PC-3 (cell line): ENCODE measurements around the gene SLC19A2. TPM values are rescaled to one million over a fixed set of nuclear protein-coding genes. Genes with fewer than 3 reads are reported as not detected.

Experiments used
- ATAC-seq: fragments of 200-7000 bp; cut with Tn5 transposase; 2 replicates; pipeline ENCODE4 v1.9.1; 2020; ENCODE audit warnings: mild to moderate bottlenecking, moderate library complexity
- BruUV-seq: library from RNA; stranded (reverse); fragments of 400-500 nt; replicated peaks from 2 replicates; lab custom pipeline; 2021; lab: Mats Ljungman, UMichigan
- CTCF ChIA-PET: fragments of 300-600 bp; sonication (Branson Sonifier 250); formaldehyde crosslinking; loops from one replicate; lab custom pipeline; 2022; ENCODE audit warnings: antibody characterized with exemption; lab: Charles Lee
- POLR2A ChIA-PET: fragments of 300-600 bp; sonication (Branson Sonifier 250); formaldehyde crosslinking; loops from one replicate; lab custom pipeline; 2022; ENCODE audit warnings: antibody characterized with exemption; ENCODE audit not compliant: unreplicated experiment; lab: Charles Lee
- DNase-seq: peaks from one replicate; pipeline ENCODE4 v3.0.0-alpha.2; 2015
- H2AFZ ChIP-seq: fragments of 300-600 bp; sonication (generic); 2 replicates; pipeline ENCODE4 v1.6.0; 2016; ENCODE audit warnings: antibody characterized with exemption, low read length
- H3F3A ChIP-seq: fragments of 300-600 bp; sonication (generic); one replicate; pipeline ENCODE4 v1.6.0; 2017; ENCODE audit warnings: antibody characterized with exemption, low read length, control low read depth, mild to moderate bottlenecking; ENCODE audit not compliant: unreplicated experiment
- H3K27ac ChIP-seq: fragments of 300-600 bp; sonication (generic); 2 replicates; pipeline ENCODE4 v1.5.1; 2016; ENCODE audit warnings: mild to moderate bottlenecking, low read length
- H3K27me3 ChIP-seq: fragments of 300-600 bp; sonication (generic); 2 replicates; pipeline ENCODE4 v1.6.1; 2016; ENCODE audit warnings: low read length, mixed read lengths
- H3K36me3 ChIP-seq: fragments of 300-600 bp; sonication (generic); 2 replicates; pipeline ENCODE4 v1.6.1; 2016; ENCODE audit warnings: low read depth, mixed run types, low read length, mixed read lengths
- H3K4me1 ChIP-seq: fragments of 300-600 bp; sonication (generic); 2 replicates; pipeline ENCODE4 v1.5.1; 2016; ENCODE audit warnings: low read length; ENCODE audit not compliant: insufficient read depth
- H3K4me2 ChIP-seq: fragments of 300-600 bp; sonication (generic); 2 replicates; pipeline ENCODE4 v1.6.0; 2016; ENCODE audit warnings: low read length
- H3K4me3 ChIP-seq: fragments of 300-600 bp; sonication (generic); 2 replicates; pipeline ENCODE4 v1.5.1; 2016; ENCODE audit warnings: mild to moderate bottlenecking, low read length, mixed read lengths
- H3K79me2 ChIP-seq: fragments of 300-600 bp; sonication (generic); 2 replicates; pipeline ENCODE4 v1.6.1; 2017; ENCODE audit warnings: low read length, mixed read lengths
- H3K9ac ChIP-seq: fragments of 300-600 bp; sonication (generic); 2 replicates; pipeline ENCODE4 v1.6.0; 2016; ENCODE audit warnings: mild to moderate bottlenecking, low read length
- H3K9me2 ChIP-seq: fragments of 300-600 bp; sonication (generic); replicated peaks from 2 replicates; pipeline ENCODE4 v1.6.1; 2016; ENCODE audit warnings: mixed run types, low read length, mixed read lengths
- H3K9me3 ChIP-seq: fragments of 300-600 bp; sonication (generic); 2 replicates; pipeline ENCODE4 v1.6.1; 2016; ENCODE audit warnings: low read length, mixed read lengths
- H4K20me1 ChIP-seq: fragments of 300-600 bp; sonication (generic); 2 replicates; pipeline ENCODE4 v1.6.1; 2016; ENCODE audit warnings: low read length, mixed read lengths
- EZH2 ChIP-seq: fragments of 300-600 bp; sonication (generic); IDR thresholded peaks from one replicate; pipeline ENCODE4 v1.6.1; 2017; ENCODE audit warnings: antibody characterized with exemption, mild to moderate bottlenecking, low read length; ENCODE audit not compliant: unreplicated experiment
- EZH2phosphoT487 ChIP-seq: fragments of 300-600 bp; sonication (generic); IDR thresholded peaks from 2 replicates; pipeline ENCODE4 v1.6.1; 2018; ENCODE audit warnings: mild to moderate bottlenecking, antibody characterized with exemption, low read length, borderline replicate concordance
- intact Hi-C: fragments of 100-400 bp; cut with micrococcal nuclease; formaldehyde crosslinking; loops from 2 replicates; pipeline ENCODE4 v1.9.0; 2023
- total RNA-seq: library from RNA; depleted of rRNA; stranded (reverse); fragments of >200 nt; gene quantifications from 2 replicates; pipeline ENCODE4 v1.2.3, GENCODE V29; 2014; rRNA removed
- TF ChIP-seq, protein P1 (sequence below): fragments of 300-600 bp; sonication (generic); conservative IDR thresholded peaks from 2 replicates; pipeline ENCODE4 v1.5.1; 2017; ENCODE audit warnings: antibody characterized with exemption, low read depth, mild to moderate bottlenecking, low read length

SLC19A2 gene
- total RNA-seq, 1 experiment from 2014 or later: 11.0 TPM

DNA sequence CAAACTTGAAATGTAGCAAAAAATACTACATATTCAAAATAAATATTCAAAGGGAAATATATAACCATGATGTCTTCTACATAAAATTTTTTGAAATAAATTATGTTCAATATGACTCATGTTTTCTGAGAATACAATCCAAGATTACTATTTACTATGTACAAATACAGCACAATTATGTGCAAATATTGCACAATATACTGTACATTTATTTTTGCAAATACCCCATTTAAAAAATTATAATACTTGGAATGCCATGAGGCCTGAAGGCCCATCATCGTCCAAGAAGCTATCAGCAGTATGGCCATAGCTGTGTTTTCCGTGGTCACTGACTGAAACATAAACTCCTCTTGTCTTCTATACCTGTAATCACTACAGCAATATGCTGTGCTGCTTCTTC is 70.8 kb downstream of the SLC19A2 start:
- POLR2A ChIA-PET: no interaction called here
- CTCF ChIA-PET: no interaction called here
- Histone ChIP-seq H3K4me3 (no peak overlapping the region), H3K4me2 (peak overlapping the region; percentile 20; the same call in 1 of the 2 replicates), H3K4me1 (peaks cover 16% of the 10 kb centered on the region), H4K20me1 (no peaks in the 10 kb centered on the region), H3K79me2 (no peaks in the 10 kb centered on the region), H3K9ac (no peak overlapping the region), H3K9me2 (no peaks in the 10 kb centered on the region), H2AFZ (no peak overlapping the region), H3K27me3 (no peaks in the 10 kb centered on the region), H3K27ac (no peak overlapping the region), H3K9me3 (no peaks in the 10 kb centered on the region), H3K36me3 (no peaks in the 10 kb centered on the region), H3F3A (no peaks in the 10 kb centered on the region)
- TF ChIP-seq EZH2 (no peak), EZH2phosphoT487 (no peak)
- TF ChIP-seq, protein P1, sequence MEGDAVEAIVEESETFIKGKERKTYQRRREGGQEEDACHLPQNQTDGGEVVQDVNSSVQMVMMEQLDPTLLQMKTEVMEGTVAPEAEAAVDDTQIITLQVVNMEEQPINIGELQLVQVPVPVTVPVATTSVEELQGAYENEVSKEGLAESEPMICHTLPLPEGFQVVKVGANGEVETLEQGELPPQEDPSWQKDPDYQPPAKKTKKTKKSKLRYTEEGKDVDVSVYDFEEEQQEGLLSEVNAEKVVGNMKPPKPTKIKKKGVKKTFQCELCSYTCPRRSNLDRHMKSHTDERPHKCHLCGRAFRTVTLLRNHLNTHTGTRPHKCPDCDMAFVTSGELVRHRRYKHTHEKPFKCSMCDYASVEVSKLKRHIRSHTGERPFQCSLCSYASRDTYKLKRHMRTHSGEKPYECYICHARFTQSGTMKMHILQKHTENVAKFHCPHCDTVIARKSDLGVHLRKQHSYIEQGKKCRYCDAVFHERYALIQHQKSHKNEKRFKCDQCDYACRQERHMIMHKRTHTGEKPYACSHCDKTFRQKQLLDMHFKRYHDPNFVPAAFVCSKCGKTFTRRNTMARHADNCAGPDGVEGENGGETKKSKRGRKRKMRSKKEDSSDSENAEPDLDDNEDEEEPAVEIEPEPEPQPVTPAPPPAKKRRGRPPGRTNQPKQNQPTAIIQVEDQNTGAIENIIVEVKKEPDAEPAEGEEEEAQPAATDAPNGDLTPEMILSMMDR: no peak
- intact Hi-C loops: no loop called here
- BruUV-seq: no TSS peak
- DNase-seq: peak; percentile 64
- peak; percentile 81 for ATAC-seq

Other genes with a start within 250 kb of the SLC19A2 start
- 18.6 and 18.9 TPM in 2 replicates for gene NME7, start 118.1 kb downstream of the SLC19A2 start, total RNA-seq
- 30.6 and 37.4 TPM in 2 replicates for gene BLZF1, start 117.7 kb downstream of the SLC19A2 start, total RNA-seq
- 0.07 TPM in 1 of 2 replicates, not detected in the other for gene CCDC181, start 58.5 kb downstream of the SLC19A2 start, total RNA-seq
- gene F5, start 100.5 kb upstream of the SLC19A2 start, total RNA-seq: not detected in 2 replicates
- not detected in 2 replicates for gene SELP, start 144.2 kb upstream of the SLC19A2 start, total RNA-seq
- gene SELL, start 225.7 kb upstream of the SLC19A2 start, total RNA-seq: 0.69 and 1.2 TPM in 2 replicates
- 0.17 TPM in 1 of 2 replicates, not detected in the other for gene SELE, start 248.1 kb upstream of the SLC19A2 start, total RNA-seq